Activated CD4-positive, alpha-beta T cell treated with anti-CD3 and anti-CD28 coated beads, Interleukin-2, amount 50 U/mL, for 1 hour (primary cell): ENCODE results near the gene NEB.

Experiments used
- DNase-seq: peaks from one replicate; pipeline ENCODE4 v3.0.0-alpha.2; 2020

NEB gene

GRCh38 chr2:151549191-151549590, 185.1 kb downstream of the NEB start:
- no peak for DNase-seq

GRCh38 chr2:151544449-151544848, 189.8 kb downstream of the NEB start:
- no peak for DNase-seq

GRCh38 chr2:151543876-151544275, 190.4 kb downstream of the NEB start:
- DNase-seq: no peak

- DNase-seq: no peak
These were observed 200.3 kb downstream of the NEB start for GRCh38 chr2:151534001-151534400.

- DNase-seq: no peak
These were observed 201.1 kb downstream of the NEB start for GRCh38 chr2:151533127-151533526.

GRCh38 chr2:151526572-151527090, 207.6 kb downstream of the NEB start:
- no peak for DNase-seq

GRCh38 chr2:151525821-151526373, 208.4 kb downstream of the NEB start:
- no peak for DNase-seq

- no peak for DNase-seq
These were observed 210.4 kb downstream of the NEB start for GRCh38 chr2:151523850-151524249.

GRCh38 chr2:151522556-151522955, 211.7 kb downstream of the NEB start:
- no peak for DNase-seq

- DNase-seq: no peak
These were observed 213.3 kb downstream of the NEB start for GRCh38 chr2:151520976-151521375.

- DNase-seq: no peak
These were observed 215.5 kb downstream of the NEB start for GRCh38 chr2:151518802-151519201.

GRCh38 chr2:151508519-151508918, 225.8 kb downstream of the NEB start:
- no peak for DNase-seq

- DNase-seq: no peak
These were observed 228.1 kb downstream of the NEB start for GRCh38 chr2:151506170-151506569.

- DNase-seq: no peak
These were observed 236.1 kb downstream of the NEB start for GRCh38 chr2:151498178-151498577.

GRCh38 chr2:151491496-151491895, 242.8 kb downstream of the NEB start:
- no peak for DNase-seq

GRCh38 chr2:151490276-151490675, 244.0 kb downstream of the NEB start:
- DNase-seq: no peak

GRCh38 chr2:151486053-151486452, 248.2 kb downstream of the NEB start:
- DNase-seq: no peak

- DNase-seq: no peak
These were observed 250.2 kb downstream of the NEB start for GRCh38 chr2:151484100-151484499.

GRCh38 chr2:151483546-151483945, 250.7 kb downstream of the NEB start:
- no peak for DNase-seq

- DNase-seq: no peak
These were observed 252.0 kb downstream of the NEB start for GRCh38 chr2:151482171-151482725.

- no peak for DNase-seq
These were observed 252.5 kb downstream of the NEB start for GRCh38 chr2:151481744-151482143.

- no peak for DNase-seq
These were observed 256.3 kb downstream of the NEB start for GRCh38 chr2:151478011-151478410.

- DNase-seq: no peak
These were observed 258.0 kb downstream of the NEB start for GRCh38 chr2:151476287-151476686.

GRCh38 chr2:151475071-151475470, 259.2 kb downstream of the NEB start:
- DNase-seq: no peak

GRCh38 chr2:151472966-151473365, 261.3 kb downstream of the NEB start:
- DNase-seq: no peak
